PC-3 (cell line): ENCODE measurements around the gene CRY2. TPM values are rescaled to one million over a fixed set of nuclear protein-coding genes. Genes with fewer than 3 reads are reported as not detected.

Experiments used
- ATAC-seq: fragments of 200-7000 bp; cut with Tn5 transposase; 2 replicates; pipeline ENCODE4 v1.9.1; 2020; ENCODE audit warnings: mild to moderate bottlenecking, moderate library complexity
- BruUV-seq: library from RNA; stranded (reverse); fragments of 400-500 nt; replicated peaks from 2 replicates; lab custom pipeline; 2021; lab: Mats Ljungman, UMichigan
- CTCF ChIA-PET: fragments of 300-600 bp; sonication (Branson Sonifier 250); formaldehyde crosslinking; loops from one replicate; lab custom pipeline; 2022; ENCODE audit warnings: antibody characterized with exemption; lab: Charles Lee
- POLR2A ChIA-PET: fragments of 300-600 bp; sonication (Branson Sonifier 250); formaldehyde crosslinking; loops from one replicate; lab custom pipeline; 2022; ENCODE audit warnings: antibody characterized with exemption; ENCODE audit not compliant: unreplicated experiment; lab: Charles Lee
- DNase-seq: peaks from one replicate; pipeline ENCODE4 v3.0.0-alpha.2; 2015
- H2AFZ ChIP-seq: fragments of 300-600 bp; sonication (generic); 2 replicates; pipeline ENCODE4 v1.6.0; 2016; ENCODE audit warnings: antibody characterized with exemption, low read length
- H3F3A ChIP-seq: fragments of 300-600 bp; sonication (generic); one replicate; pipeline ENCODE4 v1.6.0; 2017; ENCODE audit warnings: antibody characterized with exemption, low read length, control low read depth, mild to moderate bottlenecking; ENCODE audit not compliant: unreplicated experiment
- H3K27ac ChIP-seq: fragments of 300-600 bp; sonication (generic); 2 replicates; pipeline ENCODE4 v1.5.1; 2016; ENCODE audit warnings: mild to moderate bottlenecking, low read length
- H3K27me3 ChIP-seq: fragments of 300-600 bp; sonication (generic); 2 replicates; pipeline ENCODE4 v1.6.1; 2016; ENCODE audit warnings: low read length, mixed read lengths
- H3K36me3 ChIP-seq: fragments of 300-600 bp; sonication (generic); 2 replicates; pipeline ENCODE4 v1.6.1; 2016; ENCODE audit warnings: low read depth, mixed run types, low read length, mixed read lengths
- H3K4me1 ChIP-seq: fragments of 300-600 bp; sonication (generic); 2 replicates; pipeline ENCODE4 v1.5.1; 2016; ENCODE audit warnings: low read length; ENCODE audit not compliant: insufficient read depth
- H3K4me2 ChIP-seq: fragments of 300-600 bp; sonication (generic); 2 replicates; pipeline ENCODE4 v1.6.0; 2016; ENCODE audit warnings: low read length
- H3K4me3 ChIP-seq: fragments of 300-600 bp; sonication (generic); 2 replicates; pipeline ENCODE4 v1.5.1; 2016; ENCODE audit warnings: mild to moderate bottlenecking, low read length, mixed read lengths
- H3K79me2 ChIP-seq: fragments of 300-600 bp; sonication (generic); 2 replicates; pipeline ENCODE4 v1.6.1; 2017; ENCODE audit warnings: low read length, mixed read lengths
- H3K9ac ChIP-seq: fragments of 300-600 bp; sonication (generic); 2 replicates; pipeline ENCODE4 v1.6.0; 2016; ENCODE audit warnings: mild to moderate bottlenecking, low read length
- H3K9me2 ChIP-seq: fragments of 300-600 bp; sonication (generic); replicated peaks from 2 replicates; pipeline ENCODE4 v1.6.1; 2016; ENCODE audit warnings: mixed run types, low read length, mixed read lengths
- H3K9me3 ChIP-seq: fragments of 300-600 bp; sonication (generic); 2 replicates; pipeline ENCODE4 v1.6.1; 2016; ENCODE audit warnings: low read length, mixed read lengths
- H4K20me1 ChIP-seq: fragments of 300-600 bp; sonication (generic); 2 replicates; pipeline ENCODE4 v1.6.1; 2016; ENCODE audit warnings: low read length, mixed read lengths
- EZH2 ChIP-seq: fragments of 300-600 bp; sonication (generic); IDR thresholded peaks from one replicate; pipeline ENCODE4 v1.6.1; 2017; ENCODE audit warnings: antibody characterized with exemption, mild to moderate bottlenecking, low read length; ENCODE audit not compliant: unreplicated experiment
- EZH2phosphoT487 ChIP-seq: fragments of 300-600 bp; sonication (generic); IDR thresholded peaks from 2 replicates; pipeline ENCODE4 v1.6.1; 2018; ENCODE audit warnings: mild to moderate bottlenecking, antibody characterized with exemption, low read length, borderline replicate concordance
- intact Hi-C: fragments of 100-400 bp; cut with micrococcal nuclease; formaldehyde crosslinking; loops from 2 replicates; pipeline ENCODE4 v1.9.0; 2023
- total RNA-seq: library from RNA; depleted of rRNA; stranded (reverse); fragments of >200 nt; gene quantifications from 2 replicates; pipeline ENCODE4 v1.2.3, GENCODE V29; 2014
- TF ChIP-seq, protein P1 (sequence below): fragments of 300-600 bp; sonication (generic); conservative IDR thresholded peaks from 2 replicates; pipeline ENCODE4 v1.5.1; 2017; ENCODE audit warnings: antibody characterized with exemption, low read depth, mild to moderate bottlenecking, low read length

CRY2 gene
- total RNA-seq, 1 experiment from 2014 or later = 9.5 TPM

DNA sequence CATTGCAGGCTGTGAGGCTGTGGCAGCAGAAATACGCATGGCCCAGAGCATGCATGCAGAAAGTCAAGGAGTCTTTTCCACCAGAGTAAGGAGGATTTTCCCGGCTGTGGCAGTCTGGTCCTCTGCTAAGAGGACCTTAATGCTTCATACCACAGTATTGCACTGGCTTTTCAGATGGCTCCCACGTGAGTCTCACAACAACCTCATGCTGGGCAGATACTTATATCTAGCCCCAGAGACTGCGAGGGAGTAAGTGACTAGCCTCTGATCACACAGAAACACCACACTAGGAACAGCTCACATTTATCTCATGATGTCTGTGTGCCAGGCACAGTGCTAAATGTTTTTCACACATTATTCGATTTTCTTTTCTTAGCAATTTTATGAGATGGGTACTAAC is 8.0 kb downstream of the CRY2 start:
- intact Hi-C loops = no loop called here
- Histone ChIP-seq H4K20me1 (0 out of 2 replicates have a peak, but pooled peaks cover 6% of the 10 kb centered on the region), H3K9me3 (no peaks in the 10 kb centered on the region), H3K27ac (no peak overlapping the region), H3K36me3 (0 out of 2 replicates have a peak, but pooled peaks cover 4% of the 10 kb centered on the region), H3K4me2 (no peak overlapping the region), H3K79me2 (peaks cover 29% of the 10 kb centered on the region), H3K9me2 (no peaks in the 10 kb centered on the region), H3K4me1 (no peaks in the 10 kb centered on the region), H2AFZ (no peak overlapping the region), H3K27me3 (no peaks in the 10 kb centered on the region), H3K9ac (no peak overlapping the region), H3K4me3 (no peak overlapping the region), H3F3A (no peaks in the 10 kb centered on the region)
- CTCF ChIA-PET = no interaction called here
- no TSS peak for BruUV-seq
- POLR2A ChIA-PET = interaction anchor here (0.6 kb wide), 1 partner anchor 39 kb away, joined by 4 read pairs; no protein-coding TSS in a partner anchor
- TF ChIP-seq EZH2phosphoT487 (no peak), EZH2 (no peak)
- TF ChIP-seq, protein P1, sequence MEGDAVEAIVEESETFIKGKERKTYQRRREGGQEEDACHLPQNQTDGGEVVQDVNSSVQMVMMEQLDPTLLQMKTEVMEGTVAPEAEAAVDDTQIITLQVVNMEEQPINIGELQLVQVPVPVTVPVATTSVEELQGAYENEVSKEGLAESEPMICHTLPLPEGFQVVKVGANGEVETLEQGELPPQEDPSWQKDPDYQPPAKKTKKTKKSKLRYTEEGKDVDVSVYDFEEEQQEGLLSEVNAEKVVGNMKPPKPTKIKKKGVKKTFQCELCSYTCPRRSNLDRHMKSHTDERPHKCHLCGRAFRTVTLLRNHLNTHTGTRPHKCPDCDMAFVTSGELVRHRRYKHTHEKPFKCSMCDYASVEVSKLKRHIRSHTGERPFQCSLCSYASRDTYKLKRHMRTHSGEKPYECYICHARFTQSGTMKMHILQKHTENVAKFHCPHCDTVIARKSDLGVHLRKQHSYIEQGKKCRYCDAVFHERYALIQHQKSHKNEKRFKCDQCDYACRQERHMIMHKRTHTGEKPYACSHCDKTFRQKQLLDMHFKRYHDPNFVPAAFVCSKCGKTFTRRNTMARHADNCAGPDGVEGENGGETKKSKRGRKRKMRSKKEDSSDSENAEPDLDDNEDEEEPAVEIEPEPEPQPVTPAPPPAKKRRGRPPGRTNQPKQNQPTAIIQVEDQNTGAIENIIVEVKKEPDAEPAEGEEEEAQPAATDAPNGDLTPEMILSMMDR = no peak
- DNase-seq (no peak), ATAC-seq (no peak)

DNA sequence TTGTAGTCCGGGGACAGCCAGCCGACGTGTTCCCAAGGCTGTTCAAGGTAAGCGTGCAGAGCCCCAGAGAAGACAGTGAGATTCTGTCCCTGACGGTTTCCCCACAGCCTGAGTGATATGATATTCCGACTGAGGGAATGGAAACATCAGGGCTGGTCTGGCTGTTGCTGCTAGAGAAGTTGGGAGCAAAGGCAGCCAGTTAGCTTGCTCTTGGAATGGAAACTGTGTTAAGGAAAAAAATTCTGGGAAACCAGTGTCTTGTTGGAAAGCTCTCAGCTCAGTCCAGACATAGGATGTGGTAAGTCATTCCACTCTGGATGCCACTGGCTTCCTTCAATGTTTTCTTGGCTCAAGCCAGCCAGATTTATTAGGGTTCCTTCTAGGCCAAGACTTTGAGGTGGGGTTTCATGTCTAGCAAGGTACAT is 8.8 kb downstream of the CRY2 start:
- intact Hi-C loops = no loop called here
- 0 out of 2 replicates have a peak, but pooled peaks cover 6% of the 10 kb centered on the region for H4K20me1 ChIP-seq
- no peaks in the 10 kb centered on the region for H3F3A ChIP-seq
- DNase-seq (no peak), ATAC-seq (no peak)
- no peaks in the 10 kb centered on the region for H3K9me3 ChIP-seq
- H3K9me2 ChIP-seq = no peaks in the 10 kb centered on the region
- no peak overlapping the region for H2AFZ ChIP-seq
- H3K27me3 ChIP-seq = no peaks in the 10 kb centered on the region
- no peak overlapping the region for H3K9ac ChIP-seq
- H3K27ac ChIP-seq = no peak overlapping the region
- H3K4me3 ChIP-seq = no peak overlapping the region
- 0 out of 2 replicates have a peak, but pooled peaks cover 4% of the 10 kb centered on the region for H3K36me3 ChIP-seq
- H3K4me2 ChIP-seq = no peak overlapping the region
- ChIA-PET CTCF (no interaction called here), POLR2A (no interaction called here)
- no peaks in the 10 kb centered on the region for H3K4me1 ChIP-seq
- TF ChIP-seq EZH2phosphoT487 (no peak), EZH2 (no peak)
- TF ChIP-seq, protein P1 = no peak
- H3K79me2 ChIP-seq = peaks cover 21% of the 10 kb centered on the region
- no TSS peak for BruUV-seq

DNA sequence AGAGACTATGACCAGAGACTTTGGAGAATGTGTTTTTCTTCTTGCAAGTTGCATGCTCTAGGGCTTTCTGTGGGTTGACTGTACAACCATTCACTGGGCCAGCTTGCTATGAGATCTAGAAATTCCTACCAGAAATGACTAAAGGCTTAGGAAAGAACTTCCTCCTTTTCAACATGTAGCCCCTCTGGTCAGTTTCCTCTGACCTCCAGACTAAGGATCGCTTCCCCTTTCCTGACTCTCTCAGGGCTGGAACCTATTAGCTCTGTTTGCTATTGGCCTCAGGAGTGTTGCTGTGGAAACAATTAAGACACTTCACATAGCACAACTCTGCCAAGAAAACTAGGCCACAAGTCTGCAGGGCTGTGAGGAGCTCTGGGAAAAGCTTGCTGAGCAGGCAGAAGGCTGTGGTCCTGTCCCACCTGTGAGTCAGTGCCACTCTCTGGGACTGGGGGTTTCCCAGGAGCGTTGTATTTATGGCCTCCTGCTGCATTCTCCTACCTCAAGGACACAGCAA is 10.7 kb downstream of the CRY2 start:
- Histone ChIP-seq H3K4me3 (no peak overlapping the region), H3K9ac (no peak overlapping the region), H4K20me1 (0 out of 2 replicates have a peak, but pooled peaks cover 3% of the 10 kb centered on the region), H3K27ac (no peak overlapping the region), H3K9me3 (no peaks in the 10 kb centered on the region), H3K79me2 (peaks cover 11% of the 10 kb centered on the region), H3K36me3 (peaks cover 4% of the 10 kb centered on the region; the same call in 1 of the 2 replicates), H3K4me1 (no peaks in the 10 kb centered on the region), H2AFZ (no peak overlapping the region), H3K4me2 (no peak overlapping the region), H3K27me3 (no peaks in the 10 kb centered on the region), H3K9me2 (no peaks in the 10 kb centered on the region), H3F3A (no peaks in the 10 kb centered on the region)
- ATAC-seq (no peak), DNase-seq (no peak)
- no TSS peak for BruUV-seq
- POLR2A ChIA-PET = no interaction called here
- intact Hi-C loops = no loop called here
- CTCF ChIA-PET = interaction anchor here (0.5 kb wide), 1 partner anchor 16 kb away, joined by 3 read pairs; no protein-coding TSS in a partner anchor
- TF ChIP-seq, protein P1 = no peak
- TF ChIP-seq EZH2 = no peak
- no peak for TF ChIP-seq EZH2phosphoT487
